Upper lobe of right lung (tissue), 1 donor: ENCODE measurements around the gene SH3D19. TPM values are rescaled to one million over a fixed set of nuclear protein-coding genes. Genes with fewer than 3 reads are reported as not detected.

Experiments
- ATAC-seq: fragments of 200-7000 bp; cut with Tn5 transposase; one replicate; pipeline ENCODE4 v1.9.1; 2020; ENCODE audit warnings: mild to moderate bottlenecking, moderate library complexity
- DNase-seq: peaks from one replicate; pipeline ENCODE4 v3.0.0-alpha.2; 2020
- H3K27ac ChIP-seq: fragments of 200-600 bp; one replicate; pipeline ENCODE4 v1.8.0; 2022
- H3K27me3 ChIP-seq: fragments of 200-600 bp; one replicate; pipeline ENCODE4 v1.8.0; 2022; ENCODE audit warnings: mild to moderate bottlenecking
- H3K36me3 ChIP-seq: fragments of 200-600 bp; one replicate; pipeline ENCODE4 v1.8.0; 2022
- H3K4me1 ChIP-seq: fragments of 200-600 bp; one replicate; pipeline ENCODE4 v1.8.0; 2022
- H3K4me3 ChIP-seq: fragments of 200-600 bp; one replicate; pipeline ENCODE4 v1.8.0; 2022; ENCODE audit warnings: mild to moderate bottlenecking
- H3K9me3 ChIP-seq: fragments of 200-600 bp; one replicate; pipeline ENCODE4 v1.8.0; 2022
- CTCF ChIP-seq: fragments of 200-600 bp; IDR thresholded peaks from one replicate; pipeline ENCODE4 v1.8.0; 2022; ENCODE audit warnings: antibody characterized with exemption
- intact Hi-C: fragments of 100-400 bp; cut with DNase I; formaldehyde crosslinking; loops from one replicate; pipeline ENCODE4 v1.11.0; 2022
- total RNA-seq: library from RNA; stranded (reverse); fragmentation: NEBNext Ultra II Directional; extraction: Animal tissue kit (Norgen Biotek cat#: 25700); gene quantifications from one replicate; pipeline ENCODE4 v1.2.1, GENCODE V29; 2021
- donor health status: DM: no; HTN: yes; CAD: no; lungs with severe emphysema.

The SH3D19 gene
- total RNA-seq, 1 donor from 2014 or later: 125 TPM

GRCh38 chr4:151359576-151359975 lies 34.2 kb upstream of the SH3D19 start:
- no peak for ATAC-seq

GRCh38 chr4:151358266-151358665 lies 32.9 kb upstream of the SH3D19 start:
- Histone ChIP-seq H3K27me3 (no peaks in the 10 kb centered on the region), H3K36me3 (no peaks in the 10 kb centered on the region), H3K4me3 (no peak overlapping the region), H3K27ac (no peak overlapping the region), H3K4me1 (no peaks in the 10 kb centered on the region), H3K9me3 (no peaks in the 10 kb centered on the region)
- DNase-seq: no peak
- no peak for ATAC-seq
- intact Hi-C loops: loop anchor here (5.0 kb wide), 1 partner anchor 236 kb away; no protein-coding TSS in a partner anchor
- TF ChIP-seq CTCF: no peak

More at GRCh38 chr4:151359576-151359975, 34.2 kb upstream of the SH3D19 start:
- intact Hi-C loops: loop anchor here (5.0 kb wide), 1 partner anchor 237 kb away; no protein-coding TSS in a partner anchor
- Histone ChIP-seq H3K27me3 (no peaks in the 10 kb centered on the region), H3K9me3 (no peaks in the 10 kb centered on the region), H3K4me1 (no peaks in the 10 kb centered on the region), H3K27ac (no peak overlapping the region), H3K4me3 (no peak overlapping the region), H3K36me3 (no peaks in the 10 kb centered on the region)
- no peak for TF ChIP-seq CTCF
- no peak for DNase-seq

- H3K27me3 ChIP-seq: no peaks in the 10 kb centered on the region
- intact Hi-C loops: loop anchor here (5.0 kb wide), 1 partner anchor 234 kb away; no protein-coding TSS in a partner anchor
- TF ChIP-seq CTCF: no peak
- H3K4me1 ChIP-seq: no peaks in the 10 kb centered on the region
- ATAC-seq: no peak
- DNase-seq: no peak
- no peak overlapping the region for H3K4me3 ChIP-seq
- no peaks in the 10 kb centered on the region for H3K36me3 ChIP-seq
- H3K27ac ChIP-seq: no peak overlapping the region
- H3K9me3 ChIP-seq: no peaks in the 10 kb centered on the region
These were observed 31.1 kb upstream of the SH3D19 start for GRCh38 chr4:151356510-151356909.

GRCh38 chr4:151355155-151355554 lies 29.8 kb upstream of the SH3D19 start:
- DNase-seq (no peak), ATAC-seq (no peak)
- H3K27ac ChIP-seq: no peak overlapping the region
- intact Hi-C loops: loop anchor here (5.0 kb wide), 1 partner anchor 233 kb away; no protein-coding TSS in a partner anchor
- H3K27me3 ChIP-seq: no peaks in the 10 kb centered on the region
- no peaks in the 10 kb centered on the region for H3K9me3 ChIP-seq
- no peaks in the 10 kb centered on the region for H3K36me3 ChIP-seq
- no peak overlapping the region for H3K4me3 ChIP-seq
- TF ChIP-seq CTCF: no peak
- no peaks in the 10 kb centered on the region for H3K4me1 ChIP-seq

- Histone ChIP-seq H3K4me3 (no peak overlapping the region), H3K27me3 (no peaks in the 10 kb centered on the region), H3K9me3 (no peaks in the 10 kb centered on the region), H3K27ac (no peak overlapping the region), H3K36me3 (no peaks in the 10 kb centered on the region), H3K4me1 (no peaks in the 10 kb centered on the region)
- no peak for ATAC-seq
- no peak for DNase-seq
- intact Hi-C loops: no loop called here
- TF ChIP-seq CTCF: no peak
These were observed 22.3 kb upstream of the SH3D19 start for GRCh38 chr4:151347490-151348235.
